Thyroid gland (tissue), 4 donors: Measurements from ENCODE around the gene SLC44A4. TPM values are rescaled to one million over a fixed set of nuclear protein-coding genes. Genes with fewer than 3 reads are reported as not detected.
A peak's percentile ranks its signal among the peaks of the same experiment; 100 is the strongest.
"Not testable (repeated sequence)": the region's sequence is repeated elsewhere in the genome, so short reads cannot be mapped to it uniquely, and the experiment has no call there.

Source experiments
- DNase-seq, 2 donors: peaks; one replicate each; pipeline ENCODE4 v3.0.0-alpha.2; 2019
- H3K27ac ChIP-seq, 3 donors: fragments of 200-600 bp; sonication (generic); 1 replicate in 2 of 3; 2 replicates in 1 of 3; pipeline ENCODE4 v1.5.1; 2016 to 2019; ENCODE audit warnings: mild to moderate bottlenecking in 1 of 3, moderate library complexity in 1 of 3
- H3K27me3 ChIP-seq: fragments of 200-600 bp; sonication (generic); one replicate; pipeline ENCODE4 v1.5.1; 2019
- H3K36me3 ChIP-seq, 2 donors: fragments of 200-600 bp; sonication (generic); one replicate each; pipeline ENCODE4 v1.5.1; 2016 to 2019
- H3K4me1 ChIP-seq, 2 donors: fragments of 200-600 bp; sonication (generic); one replicate each; pipeline ENCODE4 v1.5.1; 2017 to 2019
- H3K4me3 ChIP-seq, 3 donors: fragments of 200-600 bp; sonication (generic); replicated peaks in 1 of 3; 1 replicate in 2 of 3; 2 replicates in 1 of 3; pipeline ENCODE4 v1.5.1; 2016; ENCODE audit warnings: mild to moderate bottlenecking in 1 of 3
- H3K9me3 ChIP-seq: fragments of 200-600 bp; sonication (generic); one replicate; pipeline ENCODE4 v1.5.1; 2017
- POLR2A ChIP-seq, 2 donors: fragments of 450-650 bp; IDR thresholded peaks; one replicate each; pipeline ENCODE4 v1.6.1; 2017; ENCODE audit warnings: antibody characterized with exemption in 2 of 2, mild to moderate bottlenecking in 2 of 2, moderate library complexity in 1 of 2
- WGBS, 2 donors: methylation state at CpG; one replicate each; pipeline ENCODE4 v1.1.5; 2017; 5-methylcytosine and 5-hydroxymethylcytosine counted together
- intact Hi-C: fragments of 100-400 bp; cut with DNase I; formaldehyde crosslinking; loops from one replicate; pipeline ENCODE4 v1.15.1; 2023
- total RNA-seq, 4 donors: library from RNA; depleted of rRNA; stranded (reverse); fragments of >200 nt; gene quantifications; one replicate each; pipeline ENCODE4 v1.2.3, GENCODE V29; 2016
- TF ChIP-seq, protein P1 (sequence below), 6 experiments: fragments of 200-600 bp in 3 of 6; fragments of 450-650 bp in 3 of 6; sonication (generic) in 3 of 6; IDR thresholded peaks; one replicate each; pipeline ENCODE4 v1.5.1; 2016 to 2019; ENCODE audit warnings: antibody characterized with exemption in 6 of 6, mild to moderate bottlenecking in 2 of 6, inconsistent platforms in 1 of 6, moderate library complexity in 1 of 6

The SLC44A4 gene
- total RNA-seq, 4 donors from 2014 or later = 1.6 to 16.2 (median 7.7) TPM

DNA sequence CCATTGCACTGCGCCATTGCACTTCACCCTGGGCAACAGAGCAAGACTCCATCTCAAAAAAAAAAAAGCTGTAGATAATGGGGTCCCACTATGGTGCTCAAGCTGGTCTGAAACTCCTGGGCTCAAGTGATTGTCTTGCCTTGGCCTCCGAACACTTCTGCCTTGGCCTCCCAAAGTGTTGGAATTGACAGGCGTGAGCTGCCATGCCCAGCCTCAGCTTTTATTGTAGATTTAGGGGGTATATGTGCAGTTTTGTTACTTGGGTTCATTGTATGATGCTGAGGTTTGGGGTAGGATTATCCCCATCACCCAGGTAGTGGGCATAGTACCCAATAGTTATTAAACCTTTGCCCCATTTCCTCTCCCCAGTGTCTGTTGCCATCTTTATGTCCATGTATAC is 39.8 kb downstream of the SLC44A4 start:
- TF ChIP-seq, protein P1, sequence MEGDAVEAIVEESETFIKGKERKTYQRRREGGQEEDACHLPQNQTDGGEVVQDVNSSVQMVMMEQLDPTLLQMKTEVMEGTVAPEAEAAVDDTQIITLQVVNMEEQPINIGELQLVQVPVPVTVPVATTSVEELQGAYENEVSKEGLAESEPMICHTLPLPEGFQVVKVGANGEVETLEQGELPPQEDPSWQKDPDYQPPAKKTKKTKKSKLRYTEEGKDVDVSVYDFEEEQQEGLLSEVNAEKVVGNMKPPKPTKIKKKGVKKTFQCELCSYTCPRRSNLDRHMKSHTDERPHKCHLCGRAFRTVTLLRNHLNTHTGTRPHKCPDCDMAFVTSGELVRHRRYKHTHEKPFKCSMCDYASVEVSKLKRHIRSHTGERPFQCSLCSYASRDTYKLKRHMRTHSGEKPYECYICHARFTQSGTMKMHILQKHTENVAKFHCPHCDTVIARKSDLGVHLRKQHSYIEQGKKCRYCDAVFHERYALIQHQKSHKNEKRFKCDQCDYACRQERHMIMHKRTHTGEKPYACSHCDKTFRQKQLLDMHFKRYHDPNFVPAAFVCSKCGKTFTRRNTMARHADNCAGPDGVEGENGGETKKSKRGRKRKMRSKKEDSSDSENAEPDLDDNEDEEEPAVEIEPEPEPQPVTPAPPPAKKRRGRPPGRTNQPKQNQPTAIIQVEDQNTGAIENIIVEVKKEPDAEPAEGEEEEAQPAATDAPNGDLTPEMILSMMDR (IDR thresholded peaks at IDR 0.05) = no peak
- TF ChIP-seq POLR2A (IDR thresholded peaks at IDR 0.05) = no peak

DNA sequence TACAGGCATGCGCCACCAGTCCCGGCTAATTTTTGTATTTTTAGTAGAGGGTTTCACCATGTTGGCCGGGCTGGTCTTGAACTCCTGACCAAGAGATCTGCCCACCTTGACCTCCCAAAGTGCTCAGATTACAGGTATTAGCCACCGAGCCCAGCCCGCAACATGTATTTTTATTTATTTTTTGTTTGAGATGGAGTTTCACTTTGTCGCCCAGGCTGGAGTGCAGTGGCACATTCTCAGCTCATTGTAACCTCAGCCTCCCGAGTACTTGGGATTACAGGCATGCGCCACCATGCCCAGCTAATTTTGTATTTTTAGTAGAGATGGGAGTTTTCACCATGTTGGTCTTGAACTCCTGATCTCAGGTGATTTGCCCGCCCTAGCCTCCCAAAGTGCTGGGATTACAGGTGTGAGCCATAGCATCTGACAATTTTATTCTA is 40.7 kb downstream of the SLC44A4 start:
- intact Hi-C loops = loop anchor here (10.0 kb wide), 1 partner anchor 113 kb away; the partner anchor contains the start of genes DDAH2, LY6G6C and MPIG6B
- 84 to 89% methylated on average over 9 of the region's 9 CpGs for WGBS, 2 donors
- H3K4me1 ChIP-seq = peaks cover 29 to 30% of the 10 kb centered on the region in 2 donors

More for the DNA sequence above, 39.8 kb downstream of the SLC44A4 start:
- no peak for DNase-seq
- Histone ChIP-seq H3K4me3 (no peak overlapping the region), H3K36me3 (peaks cover 32 to 33% of the 10 kb centered on the region in 2 donors), H3K4me1 (peaks cover 29 to 30% of the 10 kb centered on the region in 2 donors), H3K27me3 (no peaks in the 10 kb centered on the region), H3K27ac (no peak overlapping the region), H3K9me3 (no peaks in the 10 kb centered on the region)
- 90 to 97% methylated on average over 3 of the region's 3 CpGs for WGBS, 2 donors
- intact Hi-C loops = loop anchor here (10.0 kb wide), 1 partner anchor 114 kb away; the partner anchor contains the start of genes DDAH2, LY6G6C and MPIG6B

DNA sequence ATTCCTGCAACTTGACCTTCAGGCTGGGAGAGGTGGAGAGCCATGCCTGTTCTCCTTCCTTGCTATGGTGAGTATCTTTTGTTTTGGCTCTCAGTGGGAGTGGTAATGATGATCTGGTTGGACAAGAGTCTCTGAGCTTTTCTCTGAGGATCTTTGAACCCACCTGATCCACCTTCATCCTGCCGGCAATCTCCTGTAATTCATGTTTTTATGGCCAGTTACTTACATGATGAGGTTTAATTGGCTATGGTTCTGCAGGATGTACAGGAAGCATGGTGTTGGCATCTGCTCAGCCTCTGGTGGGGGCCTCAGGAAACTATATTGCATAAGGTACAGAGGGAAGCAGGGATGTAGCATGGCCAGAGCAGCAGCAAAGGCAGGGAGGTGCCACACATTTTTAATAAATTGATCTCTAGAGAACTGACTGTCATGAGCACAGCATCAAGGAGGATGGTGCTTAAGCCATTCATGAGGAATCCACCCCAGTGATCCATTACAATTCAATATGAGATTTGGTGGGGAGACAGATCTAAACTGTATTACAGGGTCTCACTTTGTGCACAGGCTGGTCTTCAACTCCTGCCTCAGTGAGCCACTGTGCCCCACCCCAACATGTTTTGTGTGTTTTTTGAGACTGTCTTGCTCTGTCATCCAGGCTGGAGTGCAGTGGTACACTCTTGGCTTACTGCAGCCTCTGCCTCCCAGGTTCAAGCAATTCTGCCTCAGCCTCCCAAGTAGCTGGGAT is 41.3 kb downstream of the SLC44A4 start:
- no peak for TF ChIP-seq POLR2A (IDR thresholded peaks at IDR 0.05)
- TF ChIP-seq, protein P1 (IDR thresholded peaks at IDR 0.05) = no peak
- WGBS, 2 donors = 20 to 35% methylated on average over 1 of the region's 1 CpG
- Histone ChIP-seq H3K9me3 (no peaks in the 10 kb centered on the region), H3K4me3 (no peak overlapping the region), H3K27ac (peak overlapping the region in 2 of 3 donors; percentile 92 to 100), H3K4me1 (peaks cover 29 to 30% of the 10 kb centered on the region in 2 donors), H3K27me3 (no peaks in the 10 kb centered on the region), H3K36me3 (peaks cover 32 to 33% of the 10 kb centered on the region in 2 donors)
- DNase-seq = no peak
- intact Hi-C loops = loop anchor here (10.0 kb wide), 1 partner anchor 113 kb away; the partner anchor contains the start of genes DDAH2, LY6G6C and MPIG6B

More for the DNA sequence above, 40.7 kb downstream of the SLC44A4 start:
- not testable (repeated sequence) for DNase-seq, H3K27me3 ChIP-seq, H3K4me3 ChIP-seq, H3K9me3 ChIP-seq
- peaks cover 32 to 33% of the 10 kb centered on the region in 2 donors for H3K36me3 ChIP-seq
- peak overlapping the region in 1 of 3 donors; percentile 11 for H3K27ac ChIP-seq

DNA sequence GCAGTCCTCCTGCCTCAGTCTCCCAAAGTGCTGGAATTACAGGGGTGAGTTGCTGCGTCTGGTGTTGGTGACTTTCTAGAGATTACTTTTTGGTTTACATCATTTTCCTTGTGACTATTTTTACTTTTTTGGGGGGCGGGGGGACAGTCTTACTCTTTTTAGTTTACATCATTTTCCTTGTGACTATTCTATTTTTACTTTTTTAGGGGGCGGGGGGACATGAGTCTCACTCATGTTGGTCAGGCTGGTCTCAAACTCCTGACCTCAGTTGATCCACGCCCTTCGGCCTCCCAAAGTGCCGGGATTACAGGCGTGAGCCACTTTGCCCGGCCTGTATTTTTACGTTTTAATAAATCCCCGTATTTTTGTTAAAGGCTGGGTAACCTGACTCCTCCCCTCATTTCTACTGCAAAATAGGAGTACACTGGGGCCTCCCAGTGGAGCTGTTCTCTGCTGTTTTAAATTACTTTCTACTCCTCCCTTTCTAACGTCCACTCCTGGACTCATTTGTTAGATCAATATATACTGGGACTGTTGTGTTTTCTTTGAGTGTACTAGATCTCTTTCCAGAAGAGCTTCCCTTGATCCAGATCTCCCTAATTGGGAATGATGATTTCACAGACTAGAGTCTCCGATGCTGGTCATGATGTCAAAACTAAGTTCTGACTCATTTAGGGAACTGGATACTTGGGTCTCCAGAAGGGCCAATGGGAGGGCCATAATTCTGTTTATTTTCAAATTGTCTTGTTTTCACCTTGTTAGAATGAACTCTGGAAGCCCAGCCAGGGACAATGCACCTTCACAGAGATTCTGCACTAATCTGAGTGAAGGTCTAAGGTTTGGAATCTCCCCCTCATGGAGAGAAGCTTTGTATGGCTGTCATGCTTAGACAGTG is 42.1 kb downstream of the SLC44A4 start:
- 27 to 36% methylated on average over 12 of the region's 12 CpGs for WGBS, 2 donors
- H3K27ac ChIP-seq = peak overlapping the region; percentile 90 to 100 (median 92)
- intact Hi-C loops = loop anchor here (10.0 kb wide), 1 partner anchor 112 kb away; the partner anchor contains the start of genes DDAH2, LY6G6C and MPIG6B
- TF ChIP-seq POLR2A (IDR thresholded peaks at IDR 0.05) = no peak
- TF ChIP-seq, protein P1 (IDR thresholded peaks at IDR 0.05) = no peak
- H3K36me3 ChIP-seq = peaks cover 32 to 33% of the 10 kb centered on the region in 2 donors
- H3K4me3 ChIP-seq = peak overlapping the region in 1 of 3 donors; percentile 19
- H3K9me3 ChIP-seq = no peaks in the 10 kb centered on the region
- H3K4me1 ChIP-seq = peaks cover 30 to 32% of the 10 kb centered on the region in 2 donors
- H3K27me3 ChIP-seq = no peaks in the 10 kb centered on the region
- no peak for DNase-seq

DNA sequence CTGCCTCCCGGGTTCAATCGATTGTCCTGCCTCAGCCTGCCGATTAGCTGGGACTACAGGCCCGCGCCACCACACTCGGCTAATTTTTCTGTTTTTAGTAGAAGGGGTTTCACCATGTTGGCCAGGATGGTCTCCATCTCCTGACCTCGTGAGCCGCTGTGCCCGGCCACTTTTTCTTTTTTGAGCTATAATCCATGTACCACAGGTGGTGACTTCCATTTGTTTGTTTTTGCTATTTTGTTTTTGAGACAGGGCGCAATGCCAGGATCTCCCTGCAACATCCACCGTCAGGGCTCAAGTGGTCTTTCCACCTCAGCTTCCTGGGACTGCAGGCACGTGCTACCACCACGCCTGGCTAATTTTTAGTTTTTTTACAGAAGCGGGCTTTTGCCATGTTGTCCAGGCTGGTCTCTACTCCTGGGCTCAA is 42.7 kb downstream of the SLC44A4 start:
- 11 to 13% methylated on average over 14 of the region's 14 CpGs for WGBS, 2 donors
- no peaks in the 10 kb centered on the region for H3K9me3 ChIP-seq
- peak overlapping the region in 1 of 3 donors; percentile 19 for H3K4me3 ChIP-seq
- intact Hi-C loops = loop anchor here (10.0 kb wide), 1 partner anchor 111 kb away; the partner anchor contains the start of genes DDAH2, LY6G6C and MPIG6B
- peaks cover 36 to 38% of the 10 kb centered on the region in 2 donors for H3K4me1 ChIP-seq
- H3K27me3 ChIP-seq = no peaks in the 10 kb centered on the region
- peaks cover 32 to 33% of the 10 kb centered on the region in 2 donors for H3K36me3 ChIP-seq
- TF ChIP-seq, protein P1 (IDR thresholded peaks at IDR 0.05) = no peak
- peak in 1 of 2 donors; percentile 37 for TF ChIP-seq POLR2A (IDR thresholded peaks at IDR 0.05)
- DNase-seq = peak; percentile 85 to 86
- H3K27ac ChIP-seq = peak overlapping the region; percentile 90 to 100 (median 92)
